Mononuclear cell (primary cell): ENCODE results near the gene KLHL2. TPM values are rescaled to one million over a fixed set of nuclear protein-coding genes. Genes with fewer than 3 reads are reported as not detected.
"Not testable (repeated sequence)": the region's sequence is repeated elsewhere in the genome, so short reads cannot be mapped to it uniquely, and the experiment has no call there.

ENCODE experiments used
- H3K27me3 ChIP-seq: 2 replicates; pipeline ENCODE4 v1.6.0; 2011; ENCODE audit warnings: low read length, control low read depth; ENCODE audit not compliant: insufficient read depth
- H3K4me1 ChIP-seq: 2 replicates; pipeline ENCODE4 v1.5.1; 2011; ENCODE audit warnings: mild to moderate bottlenecking, low read length, control low read depth; ENCODE audit not compliant: insufficient read depth
- H3K4me3 ChIP-seq: 2 replicates; pipeline ENCODE4 v1.5.1; 2011; ENCODE audit warnings: mild to moderate bottlenecking, low read length, moderate library complexity
- H3K9me3 ChIP-seq: 2 replicates; pipeline ENCODE4 v1.5.1; 2011; ENCODE audit warnings: low read depth, mild to moderate bottlenecking, control low read depth, low read length
- total RNA-seq: library from RNA; depleted of rRNA; stranded (reverse); fragments of >200 nt; gene quantifications from one replicate; pipeline ENCODE4 v1.2.3, GENCODE V29; 2012

The KLHL2 gene
- total RNA-seq, 1 donor = 42.2 TPM

DNA sequence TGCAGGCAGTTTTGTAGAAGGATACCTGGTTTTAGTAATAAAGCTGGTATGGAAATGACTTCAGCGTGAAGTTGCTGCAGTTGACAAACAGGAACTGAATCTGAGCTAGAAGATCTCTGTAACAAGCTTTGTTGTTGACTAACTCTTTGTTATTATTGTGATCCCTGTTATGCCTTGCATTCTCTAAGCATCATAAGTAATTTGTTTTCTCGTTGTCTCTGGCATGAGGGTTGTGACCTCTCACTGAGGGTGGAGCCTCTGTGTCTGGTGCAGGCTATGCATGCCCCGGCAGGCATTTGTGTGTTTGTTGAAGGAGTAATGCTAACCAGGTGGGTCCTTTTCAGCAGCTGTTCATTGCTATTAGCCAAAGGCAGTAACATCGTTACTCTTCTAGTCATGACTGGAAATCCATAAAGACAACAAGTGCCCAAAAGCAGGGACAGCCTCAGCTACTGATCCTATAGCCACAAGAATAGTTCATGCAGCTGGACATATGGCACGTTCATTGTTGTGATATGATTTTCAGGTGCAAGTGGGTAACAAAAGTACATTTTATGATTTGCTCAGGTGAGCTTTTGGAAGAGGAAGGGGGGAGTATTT lies 30.8 kb downstream of the KLHL2 start:
- H3K9me3 ChIP-seq, H3K27me3 ChIP-seq, H3K4me1 ChIP-seq, H3K4me3 ChIP-seq: not testable (repeated sequence)

DNA sequence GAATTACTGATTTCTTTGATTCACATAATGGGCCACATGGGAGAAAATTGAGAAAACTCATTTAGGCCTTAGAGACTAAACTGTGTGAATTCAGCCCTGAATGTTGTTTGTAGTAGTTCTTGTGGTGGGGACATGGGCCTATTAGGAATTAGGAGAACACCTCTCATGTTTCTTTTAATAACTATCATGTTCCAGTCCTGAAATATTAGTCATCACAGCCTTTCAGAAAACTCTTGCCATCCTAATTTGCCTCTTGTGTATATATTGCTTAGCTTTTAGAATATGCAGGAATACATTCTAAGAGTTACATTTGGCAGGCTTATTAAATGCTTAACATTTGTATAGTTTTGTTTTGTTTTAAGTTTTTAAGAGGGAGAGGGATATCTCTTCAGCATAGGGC lies 33.4 kb downstream of the KLHL2 start:
- H3K4me1 ChIP-seq, H3K9me3 ChIP-seq, H3K27me3 ChIP-seq, H3K4me3 ChIP-seq: not testable (repeated sequence)

DNA sequence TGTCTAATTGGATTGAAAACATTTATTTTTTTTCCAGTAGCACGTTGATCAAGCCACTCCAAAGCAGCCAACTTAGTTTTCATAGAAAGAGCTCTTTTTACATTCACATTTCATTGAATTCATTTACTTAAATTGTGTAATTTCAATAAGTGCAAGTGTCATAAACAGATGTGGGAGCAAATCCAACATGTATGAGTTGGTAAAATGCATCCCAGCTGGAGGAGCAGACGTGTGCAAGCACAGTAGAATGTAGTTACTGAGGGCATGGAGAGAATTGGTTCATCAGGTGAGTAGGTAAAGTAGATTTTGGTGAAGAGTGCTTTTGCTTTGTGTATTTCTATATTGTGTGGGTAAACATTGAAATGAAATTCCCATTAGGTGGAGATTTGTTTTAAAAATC lies 36.8 kb downstream of the KLHL2 start:
- not testable (repeated sequence) for H3K4me3 ChIP-seq, H3K9me3 ChIP-seq, H3K27me3 ChIP-seq
- peaks cover 17% of the 10 kb centered on the region for H3K4me1 ChIP-seq

DNA sequence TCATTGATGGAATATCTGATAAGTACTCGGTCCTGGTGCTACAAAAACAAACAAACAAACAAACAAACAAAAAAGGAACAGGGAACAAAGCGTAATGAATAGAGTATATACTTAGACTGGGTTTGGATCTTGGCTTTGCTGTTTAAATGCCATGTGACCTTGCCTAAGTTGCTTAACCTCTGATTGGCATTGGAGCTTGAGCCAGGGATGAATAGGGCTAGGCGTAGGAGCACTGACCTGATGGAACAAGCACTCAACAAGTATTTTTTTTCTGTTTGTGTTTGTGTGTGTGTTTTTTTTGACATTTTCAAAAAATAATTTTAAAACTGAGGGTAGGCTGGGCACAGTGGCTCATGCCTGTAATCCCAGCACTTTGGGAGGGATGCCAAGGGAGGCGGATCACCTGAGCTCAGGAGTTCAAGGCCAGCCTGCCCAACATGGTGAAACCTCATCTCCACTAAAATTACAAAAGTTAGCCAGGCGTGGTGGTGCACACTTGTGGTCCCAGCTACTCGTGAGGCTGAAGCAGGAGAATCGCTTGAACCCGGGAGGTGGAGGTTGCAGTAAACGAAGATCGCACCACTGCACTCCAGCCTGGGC lies 37.3 kb downstream of the KLHL2 start:
- not testable (repeated sequence) for H3K4me3 ChIP-seq, H3K27me3 ChIP-seq, H3K9me3 ChIP-seq
- H3K4me1 ChIP-seq = peaks cover 17% of the 10 kb centered on the region

DNA sequence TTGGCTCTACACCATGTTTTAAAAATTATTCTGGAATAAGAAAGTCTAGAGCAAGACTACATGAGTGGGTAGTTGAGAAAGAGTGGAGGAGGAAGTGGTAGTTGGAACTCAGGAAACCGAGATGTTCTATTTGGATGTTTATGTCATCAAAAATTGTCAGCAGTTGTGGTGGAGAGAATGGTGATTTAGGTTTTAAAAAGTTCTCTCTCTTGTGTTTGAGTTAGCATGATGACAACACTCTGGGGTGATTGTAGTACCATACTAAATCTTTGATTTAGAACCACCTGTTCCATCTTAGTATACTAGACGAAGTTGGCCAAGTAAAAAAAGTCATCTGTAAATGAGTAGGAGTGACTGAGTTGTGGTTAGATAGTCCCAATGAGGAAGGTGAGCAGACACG lies 40.7 kb downstream of the KLHL2 start:
- no peak overlapping the region for H3K4me3 ChIP-seq
- H3K27me3 ChIP-seq = no peaks in the 10 kb centered on the region

DNA sequence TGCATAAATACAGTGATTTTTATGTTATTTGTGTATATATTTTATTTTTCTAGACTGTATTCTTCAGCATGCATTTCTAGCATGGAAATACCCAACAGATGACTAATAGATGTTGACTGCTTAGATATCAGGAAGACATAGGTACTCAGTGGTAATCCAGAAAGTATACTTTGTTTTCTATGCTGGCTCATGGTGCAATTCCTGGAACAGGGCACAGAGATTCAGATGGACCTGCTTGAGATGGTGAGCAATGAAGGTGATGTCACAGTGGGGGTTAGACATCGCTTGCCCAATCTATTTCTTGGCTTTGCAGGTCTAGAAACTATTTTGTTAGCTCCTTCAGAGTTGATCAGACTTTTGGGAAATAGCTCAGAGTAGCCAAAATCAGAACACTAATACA lies 41.5 kb downstream of the KLHL2 start:
- H3K9me3 ChIP-seq, H3K4me3 ChIP-seq, H3K27me3 ChIP-seq: not testable (repeated sequence)
- H3K4me1 ChIP-seq = peaks cover 17% of the 10 kb centered on the region

More for the DNA sequence above, 40.7 kb downstream of the KLHL2 start:
- H3K4me1 ChIP-seq = peaks cover 17% of the 10 kb centered on the region
- H3K9me3 ChIP-seq = no peaks in the 10 kb centered on the region

DNA sequence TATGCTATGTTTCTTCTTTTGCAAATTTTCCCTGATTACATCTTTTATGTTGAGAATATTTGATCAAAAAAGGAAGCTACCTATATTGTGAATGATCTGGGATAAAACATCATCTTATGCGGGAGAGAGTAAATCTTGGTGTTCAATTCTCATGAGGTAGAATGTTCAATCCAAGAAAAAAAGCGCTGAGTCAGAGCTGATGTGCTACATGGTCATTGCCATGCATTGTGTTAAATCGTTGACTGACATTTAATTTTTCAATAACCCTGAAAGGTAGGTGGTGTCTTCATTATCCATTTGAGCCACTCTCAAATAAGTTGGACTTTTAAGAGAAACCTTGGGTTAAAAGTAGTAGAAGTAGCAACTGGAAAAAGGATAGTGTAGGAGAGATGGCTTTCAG lies 47.4 kb downstream of the KLHL2 start:
- peaks cover 25% of the 10 kb centered on the region for H3K4me1 ChIP-seq
- H3K27me3 ChIP-seq, H3K9me3 ChIP-seq, H3K4me3 ChIP-seq: not testable (repeated sequence)

DNA sequence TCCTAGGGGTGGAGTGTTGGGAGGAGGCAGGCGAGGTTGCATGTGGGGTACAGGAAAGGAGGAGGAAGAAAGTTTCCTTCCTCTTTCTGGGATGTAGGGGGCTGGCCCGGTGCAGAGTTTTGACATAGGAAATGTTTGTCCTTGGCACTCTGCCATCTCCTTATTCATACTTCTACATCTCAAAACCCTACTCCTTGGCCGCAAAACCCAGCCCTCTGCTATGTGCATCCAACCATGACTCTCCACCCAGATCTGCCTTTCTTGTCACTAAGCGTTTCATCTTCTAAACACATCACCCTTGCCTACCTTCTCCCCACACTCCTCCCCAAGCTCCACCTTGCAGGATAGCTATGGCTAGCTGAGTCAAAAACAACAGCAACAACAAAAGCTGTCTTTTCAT lies 48.1 kb downstream of the KLHL2 start:
- not testable (repeated sequence) for H3K4me3 ChIP-seq, H3K9me3 ChIP-seq, H3K27me3 ChIP-seq
- H3K4me1 ChIP-seq = peaks cover 25% of the 10 kb centered on the region

DNA sequence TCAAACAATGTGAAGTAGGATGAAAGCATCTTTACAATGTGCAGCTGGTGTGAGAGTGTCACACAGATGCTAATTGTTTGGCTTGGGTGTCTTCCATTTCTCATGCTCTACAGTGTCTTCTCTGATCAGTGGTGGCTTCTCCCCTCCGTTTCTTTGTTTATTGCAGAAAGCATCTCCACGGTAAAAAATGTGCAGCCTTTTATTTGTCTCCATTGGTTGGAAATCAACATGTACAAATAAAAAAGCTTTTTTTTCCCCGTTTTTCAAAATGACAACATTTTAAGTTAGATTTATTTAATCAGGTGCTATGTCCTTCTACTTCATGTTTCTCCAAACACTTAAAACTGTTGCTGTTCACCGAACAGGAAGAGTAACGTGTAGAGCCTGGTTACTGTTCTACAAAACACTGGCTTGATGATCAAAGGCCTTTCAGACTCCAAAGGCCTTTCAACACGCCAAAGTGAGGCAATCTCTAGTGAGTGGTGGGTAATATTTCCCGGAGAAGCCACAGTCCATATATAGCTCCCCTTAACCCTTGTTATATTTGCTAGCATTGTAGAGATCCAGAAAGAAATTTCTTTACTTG lies 48.8 kb downstream of the KLHL2 start:
- not testable (repeated sequence) for H3K4me3 ChIP-seq, H3K9me3 ChIP-seq, H3K27me3 ChIP-seq
- H3K4me1 ChIP-seq = peaks cover 25% of the 10 kb centered on the region

DNA sequence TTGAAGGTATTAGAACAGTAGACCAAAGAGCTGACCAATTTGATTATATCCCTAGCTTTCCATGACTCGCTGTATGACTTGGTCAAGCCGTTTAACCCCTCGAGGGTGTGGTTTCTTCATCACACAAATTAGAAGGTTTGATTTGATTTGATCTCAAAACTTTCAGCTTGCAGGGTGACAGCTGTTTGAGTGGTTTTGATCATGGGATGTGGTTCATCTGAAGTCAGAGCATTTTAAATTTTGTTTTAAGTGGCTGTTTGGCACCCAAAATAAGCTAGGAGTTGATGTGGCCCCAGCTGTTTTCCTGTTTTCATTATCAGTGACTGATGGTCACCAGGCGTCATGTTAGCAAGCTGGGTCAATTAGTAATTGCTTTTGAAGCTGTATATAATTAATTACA lies 52.4 kb downstream of the KLHL2 start:
- H3K4me1 ChIP-seq = peaks cover 23% of the 10 kb centered on the region
- not testable (repeated sequence) for H3K4me3 ChIP-seq, H3K27me3 ChIP-seq, H3K9me3 ChIP-seq

DNA sequence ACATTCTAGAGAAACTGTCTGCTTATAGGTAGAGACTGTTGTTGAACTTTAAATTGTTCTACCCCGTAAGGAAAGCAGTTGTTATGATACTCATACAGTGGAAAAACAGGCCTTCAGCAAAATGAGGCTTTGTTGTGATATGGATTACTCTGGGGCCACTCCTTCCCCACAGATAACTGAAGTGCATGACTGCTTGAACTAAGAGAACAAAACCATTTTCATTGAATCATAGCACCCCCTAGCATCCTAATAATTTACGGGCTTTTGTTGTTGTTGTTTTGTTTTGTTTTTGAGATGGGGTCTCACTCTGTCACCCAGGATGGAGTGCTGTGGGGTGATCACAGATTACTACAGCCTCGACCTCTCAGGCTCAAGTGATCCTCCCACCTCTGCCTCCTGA lies 54.9 kb downstream of the KLHL2 start:
- not testable (repeated sequence) for H3K4me3 ChIP-seq, H3K4me1 ChIP-seq, H3K27me3 ChIP-seq, H3K9me3 ChIP-seq

DNA sequence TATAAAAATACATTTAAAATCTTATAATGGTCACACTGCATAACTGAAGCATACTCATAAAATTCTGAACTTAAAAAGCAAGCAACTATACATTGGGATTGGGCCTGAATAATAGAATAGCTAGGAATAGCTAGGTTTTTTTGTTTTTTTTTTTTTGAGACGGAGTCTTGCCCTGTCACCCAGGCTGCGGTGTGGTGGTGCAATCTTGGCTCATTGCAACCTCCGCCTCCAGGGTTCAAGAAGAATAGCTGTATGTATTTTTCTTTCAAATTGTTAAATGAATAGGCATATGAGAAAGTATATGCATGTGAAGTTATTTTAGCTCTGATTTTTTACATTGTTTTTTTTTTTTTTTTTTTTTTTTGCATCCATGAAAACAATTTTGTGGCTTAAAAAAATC lies 56.1 kb downstream of the KLHL2 start:
- H3K9me3 ChIP-seq, H3K4me1 ChIP-seq, H3K4me3 ChIP-seq, H3K27me3 ChIP-seq: not testable (repeated sequence)

DNA sequence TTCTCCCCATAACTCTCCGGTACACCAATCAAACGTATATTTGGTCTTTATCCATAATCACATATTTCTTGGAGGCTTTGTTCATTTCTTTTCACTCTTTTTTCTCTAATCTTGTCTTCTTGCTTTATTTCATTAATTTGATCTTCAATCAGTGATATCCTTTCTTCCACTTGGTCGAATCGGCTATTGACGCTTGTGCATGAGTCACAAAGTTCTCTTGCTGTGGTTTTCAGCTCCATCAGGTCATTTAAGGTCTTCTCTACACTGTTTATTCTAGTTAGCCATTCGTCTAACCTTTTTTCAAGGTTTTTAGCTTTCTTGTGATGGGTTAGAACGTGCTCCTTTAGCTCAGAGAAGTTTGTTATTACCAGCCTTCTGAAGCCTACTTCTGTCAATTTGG lies 62.6 kb downstream of the KLHL2 start:
- not testable (repeated sequence) for H3K4me3 ChIP-seq, H3K4me1 ChIP-seq, H3K27me3 ChIP-seq, H3K9me3 ChIP-seq

DNA sequence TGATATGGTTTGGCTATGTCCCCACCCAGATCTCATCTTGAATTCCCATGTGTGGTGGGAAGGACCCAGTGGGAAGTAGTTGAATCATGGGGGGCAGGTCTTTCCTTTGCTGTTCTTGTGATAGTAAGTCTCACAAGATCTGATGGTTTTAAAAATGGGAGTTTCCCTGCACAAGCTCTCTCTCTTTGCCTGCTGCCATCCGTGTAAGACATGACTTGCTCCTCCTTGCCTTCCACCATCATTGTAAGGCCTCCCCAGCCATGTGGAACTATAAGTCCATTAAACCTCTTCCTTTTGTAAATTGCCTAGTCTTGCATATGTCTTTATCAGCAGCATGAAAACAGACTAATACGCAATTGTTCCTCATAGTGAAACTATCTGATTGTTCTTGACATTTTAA lies 66.1 kb downstream of the KLHL2 start:
- not testable (repeated sequence) for H3K4me1 ChIP-seq, H3K9me3 ChIP-seq, H3K27me3 ChIP-seq

DNA sequence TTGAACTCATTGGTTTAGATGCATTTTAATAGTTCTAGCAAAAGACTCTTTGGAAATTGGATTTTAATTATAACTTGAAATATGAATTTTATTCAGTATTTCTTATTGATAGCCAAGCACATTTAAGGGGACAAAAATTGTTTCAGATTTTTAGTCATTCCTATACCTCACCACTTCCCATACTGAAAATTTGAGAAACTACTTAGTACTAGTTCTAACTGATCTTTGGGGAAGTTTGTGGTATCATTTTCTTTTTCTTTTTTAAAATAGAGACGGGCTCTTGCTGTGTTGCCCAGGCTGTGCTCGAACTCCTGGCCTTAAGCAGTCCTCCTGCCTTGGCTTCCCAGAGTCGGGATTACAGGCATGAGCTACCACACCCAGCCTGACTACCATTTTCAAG lies 68.0 kb downstream of the KLHL2 start:
- H3K27me3 ChIP-seq, H3K4me1 ChIP-seq, H3K4me3 ChIP-seq, H3K9me3 ChIP-seq: not testable (repeated sequence)

More for the DNA sequence above, 66.1 kb downstream of the KLHL2 start:
- H3K4me3 ChIP-seq = not testable (repeated sequence)

DNA sequence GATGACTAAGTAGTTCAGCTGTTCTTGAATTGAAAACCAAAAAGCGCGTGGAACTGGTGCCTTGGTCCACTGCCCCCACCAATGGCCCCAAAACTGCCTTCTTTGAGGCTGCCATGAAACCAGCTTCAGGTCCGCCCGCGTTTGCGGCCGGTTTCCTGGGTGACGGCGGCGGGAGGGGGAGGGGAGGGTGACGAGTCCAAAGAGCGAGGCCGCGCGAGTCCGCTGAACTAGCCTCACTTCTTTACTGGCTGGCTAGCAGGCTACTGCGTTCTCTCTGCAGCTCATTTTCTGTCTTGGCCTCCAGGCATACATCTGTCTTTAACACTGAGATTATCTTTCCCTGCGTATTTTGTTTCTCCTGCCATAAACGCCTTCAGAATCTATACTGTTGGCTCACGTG lies 72.2 kb downstream of the KLHL2 start:
- not testable (repeated sequence) for H3K27me3 ChIP-seq, H3K9me3 ChIP-seq, H3K4me3 ChIP-seq, H3K4me1 ChIP-seq
